ENCODE measurements around the gene SGCG.

- TF ChIP-seq POLR2A (IDR thresholded peaks at IDR 0.05) = no peak
- no peak for TF ChIP-seq CTCF (IDR thresholded peaks at IDR 0.05)
- no peak for TF ChIP-seq POLR2AphosphoS5 (IDR thresholded peaks at IDR 0.05; ENCODE audit: insufficient read depth in 1 of 2, low read depth in 1 of 2)
These were observed 175.6 kb downstream of the SGCG start for GRCh38 chr13:23356368-23356767.

Measured in vagina (tissue), 2 donors.